HEK293 (cell line): ENCODE data around the gene ALOX12.
"Not testable (repeated sequence)": the region's sequence is repeated elsewhere in the genome, so short reads cannot be mapped to it uniquely, and the experiment has no call there.

Experiments used
- CTCF ChIA-PET: fragments of 350-600 bp; formaldehyde crosslinking; extraction: SDS; loops from one replicate; lab custom pipeline; 2021; ENCODE audit warnings: antibody characterized with exemption; lab: Yijun Ruan, JAX
- POLR2A ChIA-PET: fragments of 300-600 bp; formaldehyde crosslinking; extraction: SDS; loops from one replicate; lab custom pipeline; 2020; ENCODE audit warnings: antibody characterized with exemption, inconsistent platforms; lab: Yijun Ruan, JAX
- H3K27ac ChIP-seq: fragments of 200-500 bp; sonication (Bioruptor generic); 2 replicates; pipeline ENCODE4 v1.5.1; 2014; ENCODE audit warnings: low read depth, low read length, control low read depth, inconsistent platforms; ENCODE audit errors: extremely low read depth
- H3K36me3 ChIP-seq, 2 experiments: fragments of 200-500 bp in 1 of 2; sonication (Bioruptor generic) in 1 of 2; 1 replicate in 1 of 2; 2 replicates in 1 of 2; pipeline ENCODE4 v1.5.1; 2014 to 2017; ENCODE audit warnings: inconsistent platforms in 2 of 2, low read length in 2 of 2; ENCODE audit not compliant: control insufficient read depth in 2 of 2, insufficient read depth in 1 of 2
- H3K4me1 ChIP-seq: fragments of 200-500 bp; sonication (Bioruptor generic); 2 replicates; pipeline ENCODE4 v1.5.1; 2014; ENCODE audit warnings: mild to moderate bottlenecking, low read length, inconsistent platforms; ENCODE audit not compliant: control insufficient read depth, insufficient read depth
- H3K4me3 ChIP-seq: 2 replicates; pipeline ENCODE4 v1.5.1; 2011; ENCODE audit warnings: low read depth, mild to moderate bottlenecking, control low read depth, low read length, moderate library complexity
- H3K9me3 ChIP-seq: fragments of 200-500 bp; sonication (Bioruptor generic); 2 replicates; pipeline ENCODE4 v1.5.1; 2014; ENCODE audit warnings: low read depth, low read length, inconsistent platforms; ENCODE audit not compliant: control insufficient read depth, insufficient read depth
- BCL11A ChIP-seq: fragments of 450-650 bp; formaldehyde crosslinking; IDR thresholded peaks from 2 replicates; pipeline ENCODE4 v1.5.1; 2016; ENCODE audit warnings: low read depth, missing biosample characterization, missing genetic modification characterization
- KLF7 ChIP-seq: fragments of 450-650 bp; formaldehyde crosslinking; IDR thresholded peaks from 2 replicates; pipeline ENCODE4 v1.5.1; 2016; ENCODE audit warnings: missing biosample characterization, missing genetic modification characterization, borderline replicate concordance
- MZF1 ChIP-seq: fragments of 450-650 bp; formaldehyde crosslinking; IDR thresholded peaks from 2 replicates; pipeline ENCODE4 v1.5.1; 2017; ENCODE audit warnings: missing biosample characterization, missing genetic modification characterization, borderline replicate concordance
- OVOL3 ChIP-seq: fragments of 450-650 bp; formaldehyde crosslinking; IDR thresholded peaks from 2 replicates; pipeline ENCODE4 v1.5.1; 2016; ENCODE audit warnings: missing biosample characterization, missing genetic modification characterization
- PATZ1 ChIP-seq: fragments of 450-650 bp; formaldehyde crosslinking; IDR thresholded peaks from 2 replicates; pipeline ENCODE4 v1.5.1; 2016; ENCODE audit warnings: missing biosample characterization, missing genetic modification characterization
- SP2 ChIP-seq: fragments of 450-650 bp; formaldehyde crosslinking; IDR thresholded peaks from 2 replicates; pipeline ENCODE4 v1.5.1; 2016; ENCODE audit warnings: missing biosample characterization, missing genetic modification characterization
- ZNF121 ChIP-seq: fragments of 450-650 bp; formaldehyde crosslinking; IDR thresholded peaks from 2 replicates; pipeline ENCODE4 v1.5.1; 2016; ENCODE audit warnings: missing biosample characterization, missing genetic modification characterization
- ZNF146 ChIP-seq: fragments of 450-650 bp; formaldehyde crosslinking; IDR thresholded peaks from 2 replicates; pipeline ENCODE4 v1.5.1; 2016; ENCODE audit warnings: missing biosample characterization, missing genetic modification characterization
- ZNF221 ChIP-seq: fragments of 450-650 bp; formaldehyde crosslinking; IDR thresholded peaks from 2 replicates; pipeline ENCODE4 v1.5.1; 2017; ENCODE audit warnings: missing biosample characterization, missing genetic modification characterization, borderline replicate concordance
- ZNF335 ChIP-seq: fragments of 450-650 bp; formaldehyde crosslinking; conservative IDR thresholded peaks from 2 replicates; pipeline ENCODE4 v1.5.1; 2016; ENCODE audit warnings: missing biosample characterization, missing genetic modification characterization
- ZNF501 ChIP-seq: fragments of 450-650 bp; formaldehyde crosslinking; IDR thresholded peaks from 2 replicates; pipeline ENCODE4 v1.5.1; 2016; ENCODE audit warnings: missing biosample characterization, missing genetic modification characterization
- ZNF514 ChIP-seq: fragments of 450-650 bp; formaldehyde crosslinking; IDR thresholded peaks from 2 replicates; pipeline ENCODE4 v1.5.1; 2016; ENCODE audit warnings: missing biosample characterization, missing genetic modification characterization
- ZNF548 ChIP-seq: fragments of 450-650 bp; formaldehyde crosslinking; IDR thresholded peaks from 2 replicates; pipeline ENCODE4 v1.5.1; 2016; ENCODE audit warnings: missing biosample characterization, missing genetic modification characterization
- ZNF747 ChIP-seq: fragments of 450-650 bp; formaldehyde crosslinking; IDR thresholded peaks from 2 replicates; pipeline ENCODE4 v1.5.1; 2016; ENCODE audit warnings: missing biosample characterization, missing genetic modification characterization
- ZNF777 ChIP-seq: fragments of 450-650 bp; formaldehyde crosslinking; IDR thresholded peaks from 2 replicates; pipeline ENCODE4 v1.5.1; 2017; ENCODE audit warnings: missing biosample characterization, missing genetic modification characterization, borderline replicate concordance
- ZNF830 ChIP-seq: fragments of 450-650 bp; IDR thresholded peaks from 2 replicates; pipeline ENCODE4 v1.5.0; 2018; ENCODE audit warnings: missing biosample characterization, missing genetic modification characterization, low read depth, mild to moderate bottlenecking, moderate library complexity
- ZSCAN23 ChIP-seq: fragments of 450-650 bp; formaldehyde crosslinking; IDR thresholded peaks from 2 replicates; pipeline ENCODE4 v1.5.1; 2016; ENCODE audit warnings: missing biosample characterization, missing genetic modification characterization
- ZXDB ChIP-seq: fragments of 450-650 bp; formaldehyde crosslinking; IDR thresholded peaks from 2 replicates; pipeline ENCODE4 v1.5.1; 2016; ENCODE audit warnings: missing biosample characterization, missing genetic modification characterization
- TF ChIP-seq, protein P1 (sequence below): fragments of 450-650 bp; formaldehyde crosslinking; IDR thresholded peaks from 2 replicates; pipeline ENCODE4 v1.5.1; 2016; ENCODE audit warnings: missing biosample characterization, missing genetic modification characterization, borderline replicate concordance

ALOX12 gene

DNA sequence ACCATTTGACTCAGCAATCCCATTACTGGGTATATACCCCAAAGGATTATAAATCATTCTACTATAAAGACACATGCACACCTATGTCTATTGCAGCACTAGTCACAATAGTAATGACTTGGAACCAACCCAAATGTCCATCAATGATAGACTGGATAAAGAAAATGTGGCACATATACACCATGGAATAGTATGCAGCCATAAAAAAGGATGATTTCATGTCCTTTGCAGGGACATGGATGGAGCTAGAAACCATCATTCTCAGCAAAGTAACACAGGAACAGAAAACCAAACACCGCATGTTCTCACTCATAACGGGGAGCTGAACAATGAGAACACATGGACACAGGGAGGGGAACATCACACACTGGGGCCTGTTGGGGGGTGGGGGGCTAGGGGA, 44.9 kb upstream of the ALOX12 start:
- POLR2A ChIA-PET, H3K4me3 ChIP-seq, H3K9me3 ChIP-seq, H3K36me3 ChIP-seq, H3K27ac ChIP-seq, H3K4me1 ChIP-seq: not testable (repeated sequence)
- CTCF ChIA-PET: interaction anchor here (1.3 kb wide), 1 partner anchor 53 kb away, joined by 4 read pairs; no protein-coding TSS in a partner anchor
- TF ChIP-seq ZNF146 (tag by site-specific recombination): peak; percentile 86

- no peaks in the 10 kb centered on the region for H3K4me1 ChIP-seq
- TF ChIP-seq ZNF501 (tag by site-specific recombination): no peak
- TF ChIP-seq ZNF777 (tag by site-specific recombination): no peak
- no peak for TF ChIP-seq KLF7 (tag by site-specific recombination)
- TF ChIP-seq ZNF747 (tag by site-specific recombination): no peak
- no peak for TF ChIP-seq MZF1 (tag by site-specific recombination)
- no peak for TF ChIP-seq ZNF548 (tag by site-specific recombination)
- TF ChIP-seq, protein P1, sequence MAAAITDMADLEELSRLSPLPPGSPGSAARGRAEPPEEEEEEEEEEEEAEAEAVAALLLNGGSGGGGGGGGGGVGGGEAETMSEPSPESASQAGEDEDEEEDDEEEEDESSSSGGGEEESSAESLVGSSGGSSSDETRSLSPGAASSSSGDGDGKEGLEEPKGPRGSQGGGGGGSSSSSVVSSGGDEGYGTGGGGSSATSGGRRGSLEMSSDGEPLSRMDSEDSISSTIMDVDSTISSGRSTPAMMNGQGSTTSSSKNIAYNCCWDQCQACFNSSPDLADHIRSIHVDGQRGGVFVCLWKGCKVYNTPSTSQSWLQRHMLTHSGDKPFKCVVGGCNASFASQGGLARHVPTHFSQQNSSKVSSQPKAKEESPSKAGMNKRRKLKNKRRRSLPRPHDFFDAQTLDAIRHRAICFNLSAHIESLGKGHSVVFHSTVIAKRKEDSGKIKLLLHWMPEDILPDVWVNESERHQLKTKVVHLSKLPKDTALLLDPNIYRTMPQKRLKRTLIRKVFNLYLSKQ (tag by site-specific recombination): no peak
- no peak for TF ChIP-seq BCL11A
- TF ChIP-seq ZSCAN23 (tag by site-specific recombination): no peak
- TF ChIP-seq ZNF830: no peak
- H3K4me3 ChIP-seq: no peak overlapping the region
- no peaks in the 10 kb centered on the region for H3K36me3 ChIP-seq
- POLR2A ChIA-PET: no interaction called here
- CTCF ChIA-PET: no interaction called here
- no peaks in the 10 kb centered on the region for H3K9me3 ChIP-seq
- no peak overlapping the region for H3K27ac ChIP-seq
Observed at GRCh38 chr17:6953689-6954088, 42.2 kb upstream of the ALOX12 start.

GRCh38 chr17:6959700-6960099, 36.1 kb upstream of the ALOX12 start:
- no peaks in the 10 kb centered on the region for H3K4me1 ChIP-seq
- ChIA-PET CTCF (interaction anchor here (0.7 kb wide), 1 partner anchor 21 kb away, joined by 4 read pairs; no protein-coding TSS in a partner anchor), POLR2A (no interaction called here)
- no peaks in the 10 kb centered on the region for H3K9me3 ChIP-seq
- H3K36me3 ChIP-seq: no peaks in the 10 kb centered on the region
- TF ChIP-seq ZNF121 (no peak), ZNF335 (tag by site-specific recombination) (no peak), PATZ1 (no peak), OVOL3 (tag by site-specific recombination) (no peak), SP2 (tag by site-specific recombination) (no peak), ZNF221 (tag by site-specific recombination) (no peak), ZNF514 (tag by site-specific recombination) (no peak), ZXDB (no peak)
- no peak overlapping the region for H3K4me3 ChIP-seq
- no peak overlapping the region for H3K27ac ChIP-seq
